Psoas muscle (tissue), 8 donors: ENCODE measurements around the gene JAGN1. TPM values are rescaled to one million over a fixed set of nuclear protein-coding genes. Genes with fewer than 3 reads are reported as not detected.
"Not testable (repeated sequence)": the region's sequence is repeated elsewhere in the genome, so short reads cannot be mapped to it uniquely, and the experiment has no call there.

Experiments used
- ATAC-seq, 4 donors: fragments of 200-7000 bp; cut with Tn5 transposase; one replicate each; pipeline ENCODE4 v1.9.1; 2020; ENCODE audit warnings: moderate library complexity in 3 of 4, mild to moderate bottlenecking in 2 of 4
- DNase-seq, 2 donors: peaks; one replicate each; pipeline ENCODE4 v3.0.0-alpha.2; 2020
- H3K27ac ChIP-seq: fragments of 200-600 bp; one replicate; pipeline ENCODE4 v1.8.0; 2022
- H3K27me3 ChIP-seq, 3 donors: fragments of 200-600 bp in 1 of 3; one replicate each; pipeline versions ENCODE4 v1.6.1 to v1.8.0; 2013 to 2022; ENCODE audit warnings: low read length in 2 of 3, mild to moderate bottlenecking in 2 of 3, moderate library complexity in 1 of 3; ENCODE audit not compliant: insufficient read depth in 3 of 3
- H3K36me3 ChIP-seq, 2 donors: fragments of 200-600 bp in 1 of 2; one replicate each; pipeline versions ENCODE4 v1.6.1 to v1.8.0; 2013 to 2022; ENCODE audit warnings: low read depth in 1 of 2, mild to moderate bottlenecking in 1 of 2, moderate library complexity in 1 of 2; ENCODE audit not compliant: insufficient read depth in 1 of 2
- H3K4me1 ChIP-seq: fragments of 200-600 bp; one replicate; pipeline ENCODE4 v1.8.0; 2022
- H3K4me3 ChIP-seq: fragments of 200-600 bp; one replicate; pipeline ENCODE4 v1.8.0; 2022; ENCODE audit warnings: mild to moderate bottlenecking
- H3K9me3 ChIP-seq: fragments of 200-600 bp; one replicate; pipeline ENCODE4 v1.8.0; 2022
- WGBS, 3 donors: extraction: QIAGEN DNeasy Blood & Tissue Kit; methylation state at CpG; one replicate each; pipeline versions ENCODE4 v1.1.6 to v1.1.7; 2013; 5-methylcytosine and 5-hydroxymethylcytosine counted together
- intact Hi-C, 2 donors: fragments of 100-400 bp; cut with DNase I; formaldehyde crosslinking; loops; one replicate each; pipeline versions ENCODE4 v1.11.0 to v1.14.2; 2022
- polyA plus RNA-seq, 3 donors: library from polyadenylated mRNA; stranded (reverse); fragments of 200-250 nt; gene quantifications; one replicate each; pipeline ENCODE4 v1.2.3, GENCODE V29; 2013
- total RNA-seq, 4 donors: library from RNA; stranded (reverse); fragmentation: NEBNext Ultra II Directional in 2 of 4; extraction: Animal tissue kit (Norgen Biotek cat#: 25700) in 2 of 4; gene quantifications; one replicate each; pipeline versions ENCODE4 v1.2.1 to v1.2.4, GENCODE V29; 2021 to 2023
- TF ChIP-seq, protein P1 (sequence below): fragments of 200-600 bp; IDR thresholded peaks from one replicate; pipeline ENCODE4 v1.8.0; 2022; ENCODE audit warnings: antibody characterized with exemption
- donor health status: healthy with polysubstance abuse.
- donor health status: DM: no; HTN: no; CAD: no; lungs with moderate emphysema.
- donor health status: Bipolar disorder and iron deficiency.
- donor health status: healthy.
- donor health status: DM: yes; HTN: yes; CAD: no.
- donor health status: DM: no; HTN: no; CAD: no.
- donor health status: DM: no; HTN: no; CAD: no.
- donor health status: DM: yes; HTN: yes; CAD: no.

Gene JAGN1
- total and polyA plus RNA-seq, 7 donors = 18.6 to 98.2 (median 44.4) TPM

DNA sequence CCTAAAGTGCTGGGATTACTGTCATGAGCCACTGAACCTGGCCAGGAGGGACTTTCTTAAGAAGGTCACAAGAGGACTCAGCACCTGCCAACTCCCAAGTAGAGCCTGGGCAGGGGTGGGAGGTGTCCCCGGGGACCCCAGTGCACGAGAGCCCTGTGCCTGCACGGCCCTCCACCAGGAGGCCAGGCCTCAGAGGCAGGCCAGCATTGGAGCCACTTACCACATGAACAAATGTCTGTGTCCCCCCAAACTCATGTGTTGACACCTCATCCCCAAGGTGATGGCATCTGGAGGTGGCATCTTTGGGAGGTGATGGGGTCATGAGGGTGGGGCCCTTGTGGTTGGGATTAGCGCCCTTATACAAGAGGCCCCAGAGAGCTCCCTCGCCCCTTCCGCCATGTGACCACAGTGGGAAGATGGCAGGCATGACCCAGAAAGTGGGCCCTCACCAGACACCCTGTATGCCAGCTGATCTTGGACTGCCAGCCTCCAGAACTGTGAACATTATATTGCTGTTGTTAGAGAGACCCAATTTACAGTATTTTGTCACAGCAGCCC lies 43.4 kb upstream of the JAGN1 start:
- Histone ChIP-seq H3K9me3 (no peaks in the 10 kb centered on the region), H3K27ac (no peak overlapping the region), H3K4me1 (peaks cover 9% of the 10 kb centered on the region), H3K4me3 (no peak overlapping the region), H3K27me3 (no peaks in the 10 kb centered on the region), H3K36me3 (peaks cover 0 to 2% of the 10 kb centered on the region in 2 donors)
- TF ChIP-seq, protein P1, sequence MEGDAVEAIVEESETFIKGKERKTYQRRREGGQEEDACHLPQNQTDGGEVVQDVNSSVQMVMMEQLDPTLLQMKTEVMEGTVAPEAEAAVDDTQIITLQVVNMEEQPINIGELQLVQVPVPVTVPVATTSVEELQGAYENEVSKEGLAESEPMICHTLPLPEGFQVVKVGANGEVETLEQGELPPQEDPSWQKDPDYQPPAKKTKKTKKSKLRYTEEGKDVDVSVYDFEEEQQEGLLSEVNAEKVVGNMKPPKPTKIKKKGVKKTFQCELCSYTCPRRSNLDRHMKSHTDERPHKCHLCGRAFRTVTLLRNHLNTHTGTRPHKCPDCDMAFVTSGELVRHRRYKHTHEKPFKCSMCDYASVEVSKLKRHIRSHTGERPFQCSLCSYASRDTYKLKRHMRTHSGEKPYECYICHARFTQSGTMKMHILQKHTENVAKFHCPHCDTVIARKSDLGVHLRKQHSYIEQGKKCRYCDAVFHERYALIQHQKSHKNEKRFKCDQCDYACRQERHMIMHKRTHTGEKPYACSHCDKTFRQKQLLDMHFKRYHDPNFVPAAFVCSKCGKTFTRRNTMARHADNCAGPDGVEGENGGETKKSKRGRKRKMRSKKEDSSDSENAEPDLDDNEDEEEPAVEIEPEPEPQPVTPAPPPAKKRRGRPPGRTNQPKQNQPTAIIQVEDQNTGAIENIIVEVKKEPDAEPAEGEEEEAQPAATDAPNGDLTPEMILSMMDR = no peak
- DNase-seq (no peak), ATAC-seq (no peak)
- WGBS, 3 donors = 87 to 95% (median 88%) methylated on average over 6 of the region's 6 CpGs
- intact Hi-C loops = no loop called here

DNA sequence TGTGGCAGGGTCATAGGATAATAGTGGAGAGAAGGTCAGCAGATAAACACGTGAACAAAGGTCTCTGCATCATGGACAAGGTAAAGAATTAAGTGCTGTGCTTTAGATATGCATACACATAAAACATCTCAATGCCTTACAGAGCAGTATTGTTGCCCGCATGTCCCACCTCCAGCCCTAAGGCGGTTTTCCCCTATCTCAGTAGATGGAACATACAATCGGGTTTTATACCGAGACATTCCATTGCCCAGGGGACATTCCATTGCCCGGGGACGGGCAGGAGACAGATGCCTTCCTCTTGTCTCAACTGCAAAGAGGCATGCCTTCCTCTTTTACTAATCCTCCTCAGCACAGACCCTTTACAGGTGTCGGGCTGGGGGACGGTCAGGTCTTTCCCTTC lies 42.5 kb upstream of the JAGN1 start:
- DNase-seq, H3K27me3 ChIP-seq, H3K36me3 ChIP-seq, H3K9me3 ChIP-seq, ATAC-seq, H3K27ac ChIP-seq, intact Hi-C loops, H3K4me3 ChIP-seq, H3K4me1 ChIP-seq: not testable (repeated sequence)
- 48 to 63% (median 53%) methylated on average over 6 to 9 of the region's 9 CpGs for WGBS, 3 donors

DNA sequence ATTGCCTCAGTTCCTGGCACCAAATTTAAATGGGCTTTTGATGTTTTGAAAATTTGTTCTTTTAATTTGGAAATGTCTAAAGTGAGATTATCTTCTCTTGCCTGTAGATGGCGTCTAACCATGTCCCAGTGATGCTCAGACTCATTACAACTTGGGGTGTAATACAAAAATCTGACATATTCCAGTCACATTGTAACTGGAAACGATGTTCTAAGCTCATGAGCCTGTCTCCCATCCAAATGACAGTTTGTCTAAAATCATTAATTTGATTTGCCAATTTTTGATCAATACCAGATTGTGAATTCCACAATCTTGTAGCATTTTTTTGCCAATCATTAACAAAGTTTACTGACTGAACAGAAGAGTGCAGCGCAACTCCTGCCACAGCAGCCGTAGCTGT lies 41.5 kb upstream of the JAGN1 start:
- intact Hi-C loops, H3K4me1 ChIP-seq, H3K27me3 ChIP-seq, DNase-seq, H3K27ac ChIP-seq, H3K36me3 ChIP-seq, H3K9me3 ChIP-seq, H3K4me3 ChIP-seq, ATAC-seq: not testable (repeated sequence)
- 40% methylated on average over 4 of the region's 4 CpGs for WGBS, 3 donors
- TF ChIP-seq, protein P1 = peak; percentile 47

DNA sequence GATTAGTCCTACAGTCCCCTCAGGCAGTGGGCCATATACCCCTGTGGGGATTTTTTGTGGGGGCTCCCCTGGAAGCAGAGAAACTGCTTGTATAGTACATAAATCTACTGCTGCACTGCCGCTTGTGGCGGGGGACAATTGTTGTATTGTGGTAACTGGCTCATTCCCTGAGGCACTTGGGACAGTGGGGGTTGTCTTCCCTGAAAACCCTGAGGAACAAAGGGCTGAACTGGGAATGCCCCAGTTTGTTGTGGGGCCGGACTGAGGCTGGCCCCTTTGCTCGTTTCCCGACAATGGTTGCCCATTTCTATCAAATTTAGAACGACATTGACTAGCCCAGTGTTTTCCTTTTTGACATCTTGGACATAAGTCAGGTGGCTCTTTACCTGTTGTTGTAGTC lies 39.0 kb upstream of the JAGN1 start:
- H3K36me3 ChIP-seq, H3K9me3 ChIP-seq, intact Hi-C loops, H3K27ac ChIP-seq, H3K4me3 ChIP-seq, H3K4me1 ChIP-seq, DNase-seq, H3K27me3 ChIP-seq, ATAC-seq: not testable (repeated sequence)
- WGBS, 3 donors = 77 to 86% (median 80%) methylated on average over 6 of the region's 6 CpGs

DNA sequence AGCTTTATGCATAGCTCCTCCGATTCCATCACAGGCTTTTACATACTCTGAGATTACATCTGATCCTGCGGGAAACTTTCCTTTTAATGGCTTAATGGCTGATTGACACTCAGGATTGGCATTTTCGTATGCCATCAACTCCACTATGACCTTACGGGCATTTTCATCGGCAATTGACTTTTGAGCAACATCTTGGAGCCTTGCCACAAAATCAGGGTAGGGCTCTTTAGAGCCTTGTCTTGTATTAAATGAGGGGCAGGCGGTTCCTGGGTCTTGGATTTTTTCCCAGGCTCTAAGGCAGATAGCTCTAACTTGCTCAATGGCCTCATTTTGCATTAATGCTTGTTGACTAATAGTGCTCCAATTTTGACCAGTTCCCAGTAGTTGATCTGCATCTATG lies 38.5 kb upstream of the JAGN1 start:
- H3K4me1 ChIP-seq, H3K27ac ChIP-seq, H3K36me3 ChIP-seq, ATAC-seq, intact Hi-C loops, H3K9me3 ChIP-seq, H3K4me3 ChIP-seq, H3K27me3 ChIP-seq, DNase-seq: not testable (repeated sequence)
- 59 to 62% (median 61%) methylated on average over 6 of the region's 6 CpGs for WGBS, 3 donors

DNA sequence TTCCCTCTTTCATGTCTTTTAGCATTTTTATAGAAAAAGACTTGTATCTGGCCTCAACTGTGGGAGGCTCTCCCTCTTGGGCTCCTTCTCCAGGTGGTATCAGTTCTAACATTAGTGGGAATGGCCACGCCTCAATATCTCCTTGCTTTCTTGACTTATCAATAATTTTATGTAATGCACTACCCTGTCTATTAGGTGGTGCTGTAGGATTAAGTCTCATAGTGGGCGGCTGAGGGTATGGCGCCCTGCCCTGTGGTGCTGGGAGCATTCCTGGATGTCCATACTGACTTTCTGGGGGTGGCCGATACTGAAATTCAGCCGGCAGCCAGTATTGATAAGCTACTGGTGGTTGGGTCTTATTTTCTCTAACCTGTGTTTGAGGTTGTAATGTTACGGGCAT lies 37.9 kb upstream of the JAGN1 start:
- Histone ChIP-seq H3K4me3 (no peak overlapping the region), H3K36me3 (no peaks in the 10 kb centered on the region), H3K9me3 (no peaks in the 10 kb centered on the region), H3K4me1 (no peaks in the 10 kb centered on the region), H3K27me3 (no peaks in the 10 kb centered on the region), H3K27ac (no peak overlapping the region)
- TF ChIP-seq, protein P1 = no peak
- ATAC-seq (no peak), DNase-seq (no peak)
- WGBS, 3 donors = 91 to 95% (median 93%) methylated on average over 6 of the region's 6 CpGs
- intact Hi-C loops = no loop called here

DNA sequence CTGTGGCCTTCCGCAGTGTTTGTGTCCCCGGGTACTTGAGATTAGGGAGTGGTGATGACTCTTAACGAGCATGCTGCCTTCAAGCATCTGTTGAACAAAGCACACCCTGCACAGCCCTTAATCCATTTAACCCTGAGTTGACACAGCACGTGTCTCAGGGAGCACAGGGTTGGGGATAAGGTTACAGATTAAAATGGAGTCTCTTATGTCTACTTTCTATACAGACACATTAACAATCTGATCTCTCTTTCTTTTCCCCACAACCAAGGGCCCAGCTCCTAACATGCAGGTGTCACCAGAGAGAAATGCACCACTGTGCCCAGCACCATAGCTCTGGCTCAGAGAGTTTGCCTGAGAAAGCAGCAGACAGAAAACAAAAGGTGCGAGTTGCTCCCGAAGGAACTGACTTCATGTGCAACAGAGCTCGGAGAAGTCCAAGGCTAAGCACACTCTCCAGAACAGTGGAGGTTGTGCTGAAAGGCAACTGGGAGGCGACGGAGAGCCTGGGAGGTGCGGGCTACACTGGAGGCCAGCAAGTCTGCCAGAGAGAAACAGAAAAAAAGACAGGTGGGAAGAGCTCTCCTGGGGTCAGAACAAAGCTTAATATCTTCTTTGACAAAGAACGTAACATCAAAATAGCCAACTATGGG lies 36.0 kb upstream of the JAGN1 start:
- H3K27ac ChIP-seq, H3K4me3 ChIP-seq, DNase-seq, H3K27me3 ChIP-seq, ATAC-seq, H3K36me3 ChIP-seq, intact Hi-C loops, H3K4me1 ChIP-seq, H3K9me3 ChIP-seq: not testable (repeated sequence)
- WGBS, 3 donors = 60 to 69% (median 63%) methylated on average over 11 of the region's 11 CpGs
